Endothelial cell (in vitro differentiated cells): ENCODE data around the gene CDHR5. TPM values are rescaled to one million over a fixed set of nuclear protein-coding genes. Genes with fewer than 3 reads are reported as not detected.

Experiments used
- DNase-seq: peaks from one replicate; pipeline ENCODE4 v3.0.0; 2021; ENCODE audit warnings: low spot score
- H3K27ac Mint-ChIP-seq: one replicate; pipeline ENCODE4 v1.8.0; 2021; ENCODE audit warnings: mixed read lengths, inconsistent platforms; ENCODE audit not compliant: unreplicated experiment
- H3K27me3 Mint-ChIP-seq: one replicate; pipeline ENCODE4 v1.8.0; 2021; ENCODE audit warnings: mild to moderate bottlenecking, moderate library complexity, mixed read lengths, inconsistent platforms; ENCODE audit not compliant: unreplicated experiment
- H3K36me3 Mint-ChIP-seq: one replicate; pipeline ENCODE4 v1.8.0; 2021; ENCODE audit warnings: mild to moderate bottlenecking, low read depth, mixed read lengths, inconsistent platforms; ENCODE audit not compliant: unreplicated experiment
- H3K4me1 Mint-ChIP-seq: one replicate; pipeline ENCODE4 v1.8.0; 2021; ENCODE audit warnings: mild to moderate bottlenecking, mixed read lengths, inconsistent platforms; ENCODE audit not compliant: unreplicated experiment
- H3K4me3 Mint-ChIP-seq: one replicate; pipeline ENCODE4 v1.8.0; 2021; ENCODE audit warnings: mild to moderate bottlenecking, mixed read lengths, inconsistent platforms; ENCODE audit not compliant: unreplicated experiment
- H3K9me3 Mint-ChIP-seq: one replicate; pipeline ENCODE4 v1.8.0; 2021; ENCODE audit warnings: mixed read lengths, inconsistent platforms; ENCODE audit not compliant: unreplicated experiment
- CTCF ChIP-seq: fragments of 200-600 bp; sonication (generic); IDR thresholded peaks from one replicate; pipeline ENCODE4 v1.5.0; 2021; ENCODE audit warnings: antibody characterized with exemption; ENCODE audit not compliant: unreplicated experiment
- total RNA-seq: library from RNA; stranded (reverse); fragmentation: NEBNext Ultra II Directional; extraction: Animal tissue kit (Norgen Biotek cat#: 25700); gene quantifications from one replicate; pipeline ENCODE4 v1.2.1, GENCODE V29; 2021; ENCODE audit not compliant: unreplicated experiment

Gene CDHR5
- total RNA-seq, 1 donor from 2014 or later = not detected

DNA sequence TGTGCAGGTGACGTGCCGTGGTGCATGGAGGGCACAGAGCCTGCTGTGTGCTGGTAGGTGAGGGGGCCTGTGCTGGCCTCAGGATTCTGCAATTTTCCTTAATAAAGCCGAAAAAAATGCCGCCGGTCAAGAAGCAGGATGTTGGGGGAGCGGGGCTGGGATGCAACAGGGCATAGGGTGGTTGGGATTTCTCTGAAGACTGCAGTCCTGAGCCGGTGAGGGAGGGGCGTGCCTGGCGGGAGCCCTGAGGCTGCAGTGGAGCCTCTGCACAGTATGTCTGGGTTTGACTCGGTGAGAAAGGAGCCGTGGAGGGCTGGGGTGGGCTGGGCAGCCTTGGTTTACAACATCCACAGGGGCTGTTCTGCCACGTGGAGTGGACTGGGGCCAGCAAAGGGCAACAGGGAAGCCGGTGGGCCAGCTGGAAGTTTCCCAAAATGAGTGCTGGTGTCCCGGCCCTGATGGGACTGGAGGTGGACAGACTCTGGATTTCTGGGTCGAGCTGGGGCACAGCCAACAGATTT, 1.3 kb downstream of the CDHR5 start:
- no peak overlapping the region for H3K27ac Mint-ChIP-seq
- H3K9me3 Mint-ChIP-seq = no peaks in the 10 kb centered on the region
- H3K4me3 Mint-ChIP-seq = no peak overlapping the region
- no peak for TF ChIP-seq CTCF
- H3K27me3 Mint-ChIP-seq = peaks cover 19% of the 10 kb centered on the region
- H3K36me3 Mint-ChIP-seq = peaks cover 6% of the 10 kb centered on the region
- DNase-seq = no peak
- peaks cover 4% of the 10 kb centered on the region for H3K4me1 Mint-ChIP-seq

- H3K27ac Mint-ChIP-seq = no peak overlapping the region
- H3K36me3 Mint-ChIP-seq = no peaks in the 10 kb centered on the region
- no peaks in the 10 kb centered on the region for H3K9me3 Mint-ChIP-seq
- H3K27me3 Mint-ChIP-seq = peaks cover 11% of the 10 kb centered on the region
- no peak for DNase-seq
- no peak overlapping the region for H3K4me3 Mint-ChIP-seq
- H3K4me1 Mint-ChIP-seq = no peaks in the 10 kb centered on the region
- TF ChIP-seq CTCF = no peak
Observed at GRCh38 chr11:621838-622237, 2.9 kb downstream of the CDHR5 start.

- DNase-seq = no peak
- no peak for TF ChIP-seq CTCF
- H3K4me1 Mint-ChIP-seq = no peaks in the 10 kb centered on the region
- no peaks in the 10 kb centered on the region for H3K36me3 Mint-ChIP-seq
- H3K9me3 Mint-ChIP-seq = no peaks in the 10 kb centered on the region
- no peak overlapping the region for H3K4me3 Mint-ChIP-seq
- H3K27ac Mint-ChIP-seq = no peak overlapping the region
- peaks cover 11% of the 10 kb centered on the region for H3K27me3 Mint-ChIP-seq
Observed at GRCh38 chr11:620935-621814, 3.6 kb downstream of the CDHR5 start.

GRCh38 chr11:620201-620600, 4.6 kb downstream of the CDHR5 start:
- peaks cover 11% of the 10 kb centered on the region for H3K27me3 Mint-ChIP-seq
- DNase-seq = no peak
- no peak overlapping the region for H3K4me3 Mint-ChIP-seq
- H3K27ac Mint-ChIP-seq = no peak overlapping the region
- H3K36me3 Mint-ChIP-seq = no peaks in the 10 kb centered on the region
- H3K9me3 Mint-ChIP-seq = no peaks in the 10 kb centered on the region
- H3K4me1 Mint-ChIP-seq = no peaks in the 10 kb centered on the region
- no peak for TF ChIP-seq CTCF

DNA sequence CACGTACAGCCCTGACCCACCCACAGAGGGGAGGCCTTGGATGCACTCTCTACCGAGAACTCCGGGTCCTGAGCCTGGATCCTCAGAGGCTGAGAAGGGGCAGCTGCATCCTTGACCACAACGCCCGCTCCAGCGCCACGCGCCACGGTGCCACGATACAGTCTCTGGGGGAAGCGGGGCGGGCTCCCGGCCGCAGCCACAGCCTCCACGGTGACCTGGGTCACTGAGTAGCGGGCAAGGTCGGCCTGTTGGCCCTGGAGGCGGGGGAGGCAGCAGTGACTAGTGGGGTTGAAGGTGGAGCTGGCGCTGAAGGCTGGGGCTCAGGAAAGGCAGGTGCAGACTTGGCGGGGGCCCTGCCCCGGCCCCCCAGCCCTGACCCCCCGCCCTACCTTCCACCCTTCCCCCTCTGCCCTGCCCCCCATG, 5.1 kb downstream of the CDHR5 start:
- Mint-ChIP-seq H3K4me3 (no peak overlapping the region), H3K27ac (no peak overlapping the region), H3K36me3 (no peaks in the 10 kb centered on the region), H3K4me1 (no peaks in the 10 kb centered on the region), H3K27me3 (peaks cover 12% of the 10 kb centered on the region), H3K9me3 (no peaks in the 10 kb centered on the region)
- TF ChIP-seq CTCF = no peak
- no peak for DNase-seq
